ENCODE results near the gene SEC23B.

The SEC23B gene

GRCh38 chr20:18589941-18590674 is 82.4 kb downstream of the SEC23B start:
- no peak for DNase-seq

- no peak for DNase-seq
These were observed 88.5 kb downstream of the SEC23B start for GRCh38 chr20:18596270-18596669.

GRCh38 chr20:18609741-18610140 is 102.0 kb downstream of the SEC23B start:
- DNase-seq, result no peak

All from activated CD4-positive, alpha-beta T cell treated with anti-CD3 and anti-CD28 coated beads for 1 hour (primary cell).